Peyer's patch (tissue), 4 donors: ENCODE results near the gene SLC39A13.

Experiments used
- CTCF ChIP-seq, 6 experiments: fragments of 450-650 bp in 4 of 6; fragments of 200-600 bp in 2 of 6; sonication (generic) in 1 of 6; IDR thresholded peaks; one replicate each; pipeline ENCODE4 v1.5.1; 2017 to 2019; ENCODE audit warnings: antibody characterized with exemption in 6 of 6, mild to moderate bottlenecking in 3 of 6, moderate library complexity in 1 of 6
- POLR2A ChIP-seq, 2 donors: fragments of 450-650 bp; IDR thresholded peaks; one replicate each; pipeline ENCODE4 v1.5.1; 2017; ENCODE audit warnings: antibody characterized with exemption in 2 of 2, mild to moderate bottlenecking in 2 of 2, moderate library complexity in 2 of 2

- no peak for TF ChIP-seq CTCF (IDR thresholded peaks at IDR 0.05)
- no peak for TF ChIP-seq POLR2A (IDR thresholded peaks at IDR 0.05)
Measured at GRCh38 chr11:47378836-47379170, 29.6 kb upstream of the SLC39A13 start.
